AG04450 (cell line): ENCODE results near the gene EPS8L3. TPM values are rescaled to one million over a fixed set of nuclear protein-coding genes. Genes with fewer than 3 reads are reported as not detected.
"Not testable (repeated sequence)": the region's sequence is repeated elsewhere in the genome, so short reads cannot be mapped to it uniquely, and the experiment has no call there.

ENCODE experiments used
- CTCF ChIA-PET: fragments of 300-600, 350-600 bp; formaldehyde crosslinking; extraction: SDS; loops from one replicate; lab custom pipeline; 2022; ENCODE audit warnings: antibody characterized with exemption, inconsistent platforms; lab: Charles Lee
- POLR2A ChIA-PET: fragments of 350-600 bp; formaldehyde crosslinking; extraction: SDS; loops from one replicate; lab custom pipeline; 2021; ENCODE audit warnings: antibody characterized with exemption, inconsistent platforms; lab: Yijun Ruan, JAX
- DNase-seq: peaks from one replicate; pipeline ENCODE4 v3.0.0-alpha.2; 2011; ENCODE audit warnings: low read depth, low spot score
- H3K27ac ChIP-seq: one replicate; pipeline ENCODE4 v1.5.1; 2012; ENCODE audit warnings: low read depth, low read length, control low read depth
- H3K27me3 ChIP-seq: one replicate; pipeline ENCODE4 v1.6.0; 2012; ENCODE audit warnings: low read length; ENCODE audit not compliant: control insufficient read depth, insufficient read depth
- H3K4me3 ChIP-seq: 2 replicates; pipeline ENCODE4 v1.5.1; 2011; ENCODE audit warnings: mild to moderate bottlenecking, low read depth, low read length, control low read depth
- H3K9me3 ChIP-seq: 2 replicates; pipeline ENCODE4 v1.5.1; 2012; ENCODE audit warnings: low read length; ENCODE audit not compliant: control insufficient read depth, insufficient read depth
- polyA plus RNA-seq: library from polyadenylated mRNA; depleted of rRNA; stranded (reverse); fragments of >200 nt; gene quantifications from 2 replicates; pipeline ENCODE4 v1.2.3, GENCODE V29; 2011
- TF ChIP-seq, protein P1 (sequence below): IDR thresholded peaks from 2 replicates; pipeline ENCODE4 v1.5.1; 2011; ENCODE audit warnings: low read depth, low read length, control low read depth, inconsistent platforms

Gene EPS8L3
- polyA plus RNA-seq, 1 experiment: not detected

DNA sequence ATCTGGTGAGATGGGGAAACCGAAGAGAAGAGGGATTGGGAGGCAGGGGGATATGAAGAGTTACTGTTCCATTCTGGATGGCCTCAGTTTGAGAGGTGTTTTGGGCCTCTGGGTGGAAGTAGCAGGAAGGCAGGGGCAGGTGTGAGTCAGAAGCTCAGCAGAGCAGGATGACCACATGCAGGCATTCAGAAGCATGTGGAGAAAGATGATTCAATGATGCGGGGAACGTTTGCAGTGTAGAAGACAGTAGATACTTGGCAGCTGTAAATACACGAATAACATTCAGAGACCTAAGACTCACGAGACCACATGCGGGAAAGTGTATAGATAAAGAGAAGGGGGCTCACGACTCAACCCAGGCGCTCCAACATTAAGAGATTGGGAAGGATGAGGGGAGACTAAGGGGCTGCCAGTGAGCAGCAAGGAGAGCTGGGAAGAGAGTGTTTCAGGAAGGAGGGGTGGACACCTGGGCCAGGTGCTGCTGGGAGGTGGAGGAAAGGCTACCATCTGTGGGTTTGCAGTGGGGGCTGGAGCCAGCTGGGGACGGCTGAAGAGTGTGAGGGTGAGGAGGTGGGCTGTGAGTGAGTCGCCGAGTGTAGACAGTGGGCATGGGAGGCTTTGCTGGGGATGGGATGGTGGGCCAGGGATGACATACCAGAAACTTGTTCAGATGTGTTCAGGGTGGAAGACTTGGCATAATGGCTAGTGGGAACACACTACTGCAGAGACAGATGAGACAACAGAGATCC lies 5.8 kb upstream of the EPS8L3 start:
- CTCF ChIA-PET: interaction anchor here (1.9 to 21.6 kb wide), 3 partner anchors 128 to 224 kb away, joined by 6 to 535 read pairs (median 365); partner anchors contain the start of gene AHCYL1

DNA sequence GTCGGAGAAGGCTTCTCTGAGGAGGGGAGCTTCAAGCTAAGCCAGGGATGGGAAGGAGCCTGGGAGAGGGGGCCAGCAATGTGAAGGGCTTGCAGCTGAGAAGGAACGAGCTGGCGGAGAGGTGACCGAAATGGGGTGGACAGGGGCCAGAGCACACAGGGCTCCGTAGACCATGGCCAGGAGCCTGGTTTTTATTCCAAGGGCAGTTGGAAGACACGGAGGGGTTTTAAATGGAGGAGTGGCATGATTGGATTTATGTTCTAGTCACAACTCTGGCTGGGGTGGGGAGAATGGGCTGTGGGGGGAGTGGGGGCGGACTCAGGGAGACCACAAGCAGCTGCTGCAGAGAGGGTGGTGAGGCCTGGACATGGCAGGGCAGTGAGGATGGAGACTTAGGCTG lies 5.1 kb upstream of the EPS8L3 start:
- TF ChIP-seq, protein P1, sequence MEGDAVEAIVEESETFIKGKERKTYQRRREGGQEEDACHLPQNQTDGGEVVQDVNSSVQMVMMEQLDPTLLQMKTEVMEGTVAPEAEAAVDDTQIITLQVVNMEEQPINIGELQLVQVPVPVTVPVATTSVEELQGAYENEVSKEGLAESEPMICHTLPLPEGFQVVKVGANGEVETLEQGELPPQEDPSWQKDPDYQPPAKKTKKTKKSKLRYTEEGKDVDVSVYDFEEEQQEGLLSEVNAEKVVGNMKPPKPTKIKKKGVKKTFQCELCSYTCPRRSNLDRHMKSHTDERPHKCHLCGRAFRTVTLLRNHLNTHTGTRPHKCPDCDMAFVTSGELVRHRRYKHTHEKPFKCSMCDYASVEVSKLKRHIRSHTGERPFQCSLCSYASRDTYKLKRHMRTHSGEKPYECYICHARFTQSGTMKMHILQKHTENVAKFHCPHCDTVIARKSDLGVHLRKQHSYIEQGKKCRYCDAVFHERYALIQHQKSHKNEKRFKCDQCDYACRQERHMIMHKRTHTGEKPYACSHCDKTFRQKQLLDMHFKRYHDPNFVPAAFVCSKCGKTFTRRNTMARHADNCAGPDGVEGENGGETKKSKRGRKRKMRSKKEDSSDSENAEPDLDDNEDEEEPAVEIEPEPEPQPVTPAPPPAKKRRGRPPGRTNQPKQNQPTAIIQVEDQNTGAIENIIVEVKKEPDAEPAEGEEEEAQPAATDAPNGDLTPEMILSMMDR: no peak
- CTCF ChIA-PET: interaction anchor here (1.0 to 21.6 kb wide), 4 partner anchors 8 to 223 kb away, joined by 3 to 535 read pairs (median 186); partner anchors contain the start of gene AHCYL1
- Histone ChIP-seq H3K27ac (no peak overlapping the region), H3K4me3 (no peak overlapping the region), H3K27me3 (no peaks in the 10 kb centered on the region), H3K9me3 (no peaks in the 10 kb centered on the region; the same call in 1 of the 2 replicates)
- POLR2A ChIA-PET: no interaction called here
- DNase-seq: no peak

More for the DNA sequence above, 5.8 kb upstream of the EPS8L3 start:
- H3K27me3 ChIP-seq: no peaks in the 10 kb centered on the region
- TF ChIP-seq, protein P1: no peak
- peak overlapping the region; percentile 65 for H3K27ac ChIP-seq
- no peaks in the 10 kb centered on the region; the same call in 1 of the 2 replicates for H3K9me3 ChIP-seq
- no peak overlapping the region for H3K4me3 ChIP-seq
- POLR2A ChIA-PET: interaction anchor here (1.0 kb wide), 1 partner anchor 215 kb away, joined by 3 read pairs; the partner anchor contains the start of gene AHCYL1
- DNase-seq: peak; percentile 81

DNA sequence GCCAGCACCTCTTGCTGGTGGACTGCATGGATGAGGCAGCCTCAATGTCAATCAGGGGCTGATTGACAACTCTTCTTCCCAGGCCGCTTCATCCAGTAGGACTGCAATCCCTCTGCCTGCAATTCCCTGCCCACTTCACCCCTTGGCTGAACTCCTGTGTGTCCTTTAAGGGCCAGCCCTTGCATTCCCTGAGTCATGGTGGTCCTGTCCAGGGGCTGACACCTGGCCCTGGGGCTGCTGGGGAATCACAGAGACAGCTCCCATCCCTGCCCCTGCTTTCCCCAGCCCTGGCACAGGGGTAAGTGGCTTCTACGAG lies 4.6 kb upstream of the EPS8L3 start:
- ChIA-PET POLR2A (no interaction called here), CTCF (interaction anchor here (1.0 to 21.6 kb wide), 4 partner anchors 9 to 223 kb away, joined by 3 to 535 read pairs (median 186); partner anchors contain the start of gene AHCYL1)
- Histone ChIP-seq H3K9me3 (no peaks in the 10 kb centered on the region; the same call in 1 of the 2 replicates), H3K27me3 (no peaks in the 10 kb centered on the region), H3K4me3 (no peak overlapping the region), H3K27ac (no peak overlapping the region)
- TF ChIP-seq, protein P1: no peak
- no peak for DNase-seq

DNA sequence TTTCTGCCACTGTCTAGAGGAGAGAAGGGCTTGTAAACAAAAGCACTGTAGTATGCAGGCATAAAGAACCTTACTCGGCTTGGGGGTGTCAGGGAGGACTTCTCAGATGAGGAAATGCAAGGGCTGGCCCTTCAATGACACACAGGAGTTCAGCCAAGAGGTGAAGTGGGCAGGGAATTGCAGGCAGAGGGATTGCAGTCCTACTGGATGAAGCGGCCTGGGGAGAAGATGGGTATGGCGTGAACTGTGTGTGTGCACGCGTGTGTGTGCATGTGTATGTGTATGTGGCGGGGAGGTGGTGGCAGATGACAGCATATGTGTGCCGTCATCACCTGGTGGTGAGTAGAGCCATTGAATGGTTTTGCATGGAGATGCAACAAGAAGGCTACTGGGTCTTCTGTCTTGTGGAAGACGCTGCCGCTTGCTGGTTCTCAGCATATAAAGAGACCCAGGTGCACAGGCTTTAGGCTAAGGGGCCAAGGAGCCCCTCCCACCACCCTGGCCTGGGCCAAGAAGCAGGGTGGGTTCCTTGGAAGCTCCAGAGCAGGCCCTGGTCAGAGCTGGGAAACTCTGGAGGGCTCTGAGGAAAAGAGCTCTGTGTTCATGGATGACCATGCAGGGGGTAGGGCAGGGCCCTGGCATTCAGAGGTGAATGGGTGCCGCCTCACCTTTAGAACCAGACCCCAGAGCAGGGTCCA lies 4.1 kb upstream of the EPS8L3 start:
- DNase-seq: no peak
- CTCF ChIA-PET: interaction anchor here (1.9 to 12.2 kb wide), 2 partner anchors 127 to 222 kb away, joined by 6 to 365 read pairs; no protein-coding TSS in a partner anchor
- H3K27ac ChIP-seq: no peak overlapping the region

DNA sequence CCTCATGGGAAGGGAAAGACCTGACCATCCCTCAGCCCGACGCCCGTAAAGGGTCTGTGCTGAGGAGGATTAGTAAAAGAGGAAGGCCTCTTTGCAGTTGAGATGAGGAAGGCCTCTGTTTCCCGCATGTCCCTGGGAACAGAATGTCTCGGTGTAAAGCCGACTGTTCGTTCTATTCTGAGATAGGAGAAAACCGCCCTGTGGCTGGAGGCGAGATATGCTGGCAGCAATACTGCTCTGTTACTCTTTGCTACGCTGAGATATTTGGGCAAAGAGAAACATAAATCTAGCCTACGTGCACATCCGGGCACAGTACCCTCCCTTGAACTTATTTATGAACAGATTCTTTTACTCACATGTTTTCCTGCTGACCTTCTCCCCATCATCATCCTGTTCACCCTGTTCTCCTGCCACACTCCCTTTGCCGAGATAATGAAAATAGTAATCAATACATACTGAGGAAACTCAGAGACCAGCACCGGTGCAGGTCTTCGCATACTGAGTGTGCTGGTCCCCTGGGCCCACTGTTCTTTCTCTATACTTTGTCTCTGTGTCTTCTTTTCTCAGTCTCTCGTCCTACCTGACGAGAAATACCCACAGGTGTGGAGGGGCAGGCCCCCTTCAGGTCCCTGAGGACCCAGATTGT lies 3.4 kb upstream of the EPS8L3 start:
- H3K27me3 ChIP-seq, H3K9me3 ChIP-seq, H3K27ac ChIP-seq, DNase-seq, POLR2A ChIA-PET, CTCF ChIA-PET, H3K4me3 ChIP-seq: not testable (repeated sequence)

More for the DNA sequence above, 4.1 kb upstream of the EPS8L3 start:
- Histone ChIP-seq H3K4me3 (no peak overlapping the region), H3K9me3 (no peaks in the 10 kb centered on the region; the same call in 1 of the 2 replicates), H3K27me3 (no peaks in the 10 kb centered on the region)
- TF ChIP-seq, protein P1: no peak
- POLR2A ChIA-PET: no interaction called here
